ENCODE results near the gene TSPAN10.

- TF ChIP-seq CTCF (conservative IDR thresholded peaks at IDR 0.05; ENCODE audit: low read depth, low read length) (no peak), EZH2 (IDR thresholded peaks at IDR 0.05; ENCODE audit: low read length, unreplicated experiment) (no peak)
Observed at GRCh38 chr17:81660441-81660840, 23.4 kb downstream of the TSPAN10 start.

Measured in PC-3 (cell line).